ENCODE data around the gene NR3C2.

DNA sequence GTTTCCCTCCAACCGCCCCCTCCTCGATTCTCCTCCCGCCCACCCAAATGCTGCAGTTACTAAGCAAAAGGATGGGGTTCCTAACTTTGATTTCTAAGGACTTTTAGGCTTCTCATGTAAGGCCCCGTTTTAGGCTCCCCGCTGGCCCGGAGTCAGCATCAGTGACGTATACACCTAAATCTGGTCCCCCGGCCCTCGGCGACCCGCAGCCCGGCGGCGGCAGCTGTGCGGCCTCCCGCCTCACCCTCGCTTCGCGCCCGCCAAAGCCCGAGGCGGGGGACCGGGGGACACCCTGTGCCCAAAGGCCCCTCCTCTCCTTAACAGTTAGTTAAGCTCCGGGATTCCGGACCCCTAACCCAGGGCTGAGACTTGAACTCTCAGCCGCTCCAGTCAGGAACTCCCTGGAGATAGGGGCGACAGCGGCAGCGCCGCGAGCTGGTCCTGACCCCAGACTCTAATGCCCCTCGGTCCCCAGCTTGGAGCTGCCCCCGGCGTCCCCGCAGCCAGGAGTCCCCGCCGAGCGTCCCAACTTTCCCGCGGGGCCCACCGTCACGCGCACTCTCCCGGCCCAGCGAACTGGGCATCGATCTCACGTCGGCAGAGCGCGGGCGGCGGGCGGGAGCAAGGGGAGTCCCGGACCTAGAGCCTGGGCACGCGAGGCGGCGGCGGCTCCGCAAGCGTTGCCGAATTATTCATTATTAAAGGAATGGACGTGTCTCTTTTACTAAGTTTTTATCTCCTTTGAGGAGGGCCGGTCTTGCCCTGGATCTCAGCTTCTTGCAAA is 1.5 kb upstream of the NR3C2 start:
- TF ChIP-seq, protein P1, sequence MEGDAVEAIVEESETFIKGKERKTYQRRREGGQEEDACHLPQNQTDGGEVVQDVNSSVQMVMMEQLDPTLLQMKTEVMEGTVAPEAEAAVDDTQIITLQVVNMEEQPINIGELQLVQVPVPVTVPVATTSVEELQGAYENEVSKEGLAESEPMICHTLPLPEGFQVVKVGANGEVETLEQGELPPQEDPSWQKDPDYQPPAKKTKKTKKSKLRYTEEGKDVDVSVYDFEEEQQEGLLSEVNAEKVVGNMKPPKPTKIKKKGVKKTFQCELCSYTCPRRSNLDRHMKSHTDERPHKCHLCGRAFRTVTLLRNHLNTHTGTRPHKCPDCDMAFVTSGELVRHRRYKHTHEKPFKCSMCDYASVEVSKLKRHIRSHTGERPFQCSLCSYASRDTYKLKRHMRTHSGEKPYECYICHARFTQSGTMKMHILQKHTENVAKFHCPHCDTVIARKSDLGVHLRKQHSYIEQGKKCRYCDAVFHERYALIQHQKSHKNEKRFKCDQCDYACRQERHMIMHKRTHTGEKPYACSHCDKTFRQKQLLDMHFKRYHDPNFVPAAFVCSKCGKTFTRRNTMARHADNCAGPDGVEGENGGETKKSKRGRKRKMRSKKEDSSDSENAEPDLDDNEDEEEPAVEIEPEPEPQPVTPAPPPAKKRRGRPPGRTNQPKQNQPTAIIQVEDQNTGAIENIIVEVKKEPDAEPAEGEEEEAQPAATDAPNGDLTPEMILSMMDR (IDR thresholded peaks at IDR 0.05), result no peak
- TF ChIP-seq POLR2A (IDR thresholded peaks at IDR 0.05) (no peak), EP300 (IDR thresholded peaks at IDR 0.05) (no peak)

All from tibial nerve (tissue), 4 donors.